Esophagus (tissue), 2 donors: Measurements from ENCODE around the gene DAB1. TPM values are rescaled to one million over a fixed set of nuclear protein-coding genes. Genes with fewer than 3 reads are reported as not detected.

ENCODE experiments used
- H3K27ac ChIP-seq, 2 donors: one replicate each; pipeline ENCODE4 v1.5.1; 2013; ENCODE audit warnings: low read depth in 2 of 2, mild to moderate bottlenecking in 2 of 2, inconsistent platforms in 1 of 2, low read length in 1 of 2, moderate library complexity in 1 of 2
- H3K27me3 ChIP-seq, 2 donors: one replicate each; pipeline ENCODE4 v1.6.1; 2013; ENCODE audit warnings: low read length in 2 of 2, control low read depth in 1 of 2, mild to moderate bottlenecking in 1 of 2; ENCODE audit not compliant: insufficient read depth in 2 of 2, control insufficient read depth in 1 of 2
- H3K36me3 ChIP-seq, 2 donors: one replicate each; pipeline ENCODE4 v1.6.1; 2013; ENCODE audit warnings: low read length in 1 of 2; ENCODE audit not compliant: control insufficient read depth in 2 of 2, insufficient read depth in 2 of 2
- H3K4me1 ChIP-seq, 2 donors: one replicate each; pipeline ENCODE4 v1.6.1; 2013; ENCODE audit warnings: low read length in 1 of 2; ENCODE audit not compliant: control insufficient read depth in 2 of 2, insufficient read depth in 2 of 2
- H3K4me3 ChIP-seq, 2 donors: one replicate each; pipeline ENCODE4 v1.5.1; 2013; ENCODE audit warnings: low read length in 2 of 2, mild to moderate bottlenecking in 2 of 2, low read depth in 1 of 2, moderate library complexity in 1 of 2
- H3K9me3 ChIP-seq, 2 donors: one replicate each; pipeline ENCODE4 v1.6.1; 2013; ENCODE audit warnings: mild to moderate bottlenecking in 2 of 2, low read depth in 1 of 2, low read length in 1 of 2, moderate library complexity in 1 of 2; ENCODE audit not compliant: control insufficient read depth in 2 of 2, insufficient read depth in 1 of 2
- WGBS, 2 donors: extraction: QIAGEN DNeasy Blood & Tissue Kit; methylation state at CpG; one replicate each; pipeline ENCODE4 v1.1.7; 2013; 5-methylcytosine and 5-hydroxymethylcytosine counted together
- polyA plus RNA-seq, 2 donors: library from polyadenylated mRNA; stranded (reverse); fragments of 200-250 nt; gene quantifications; one replicate each; pipeline ENCODE4 v1.2.3, GENCODE V29; 2013
- donor health status: healthy with polysubstance abuse.
- donor health status: Bipolar disorder and iron deficiency.

DAB1 gene
- under 1 TPM in 1 of 2 donors, not detected in 1; 0.04 TPM for polyA plus RNA-seq

GRCh38 chr1:57423656-57424211, at the start of gene DAB1:
Gene DAB1, minus strand, starts transcription at chr1:57424060. Its CDS starts 133,030 bp downstream, at chr1:57291030.
- WGBS, 2 donors, result 1% methylated on average over 50 to 64 of the region's 64 CpGs
- peaks cover 7 to 17% of the 10 kb centered on the region in 2 donors for H3K27me3 ChIP-seq

DNA sequence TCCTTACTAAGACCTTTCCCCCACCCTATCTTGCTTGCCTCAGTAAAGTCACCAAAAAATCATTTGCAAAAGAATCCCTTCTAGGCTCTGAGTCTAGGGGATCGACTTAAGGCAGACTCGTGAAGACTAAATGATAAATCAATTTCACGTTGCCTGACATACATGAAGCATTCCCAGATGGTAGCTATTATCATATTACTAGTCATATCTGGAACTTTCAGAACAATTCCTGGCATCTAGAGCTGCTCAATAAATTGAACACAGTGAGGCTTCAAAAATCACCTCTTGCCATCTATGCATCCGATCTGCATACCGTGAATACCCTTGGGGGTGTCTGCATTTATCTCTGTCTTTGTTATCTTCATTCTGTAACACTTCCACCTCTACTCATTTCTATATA, 49.6 kb upstream of the DAB1 start:
- H3K4me3 ChIP-seq, result no peak overlapping the region
- H3K27ac ChIP-seq, result no peak overlapping the region
- H3K27me3 ChIP-seq, result no peaks in the 10 kb centered on the region
- 80 to 87% methylated on average over 5 of the region's 5 CpGs for WGBS, 2 donors
- no peaks in the 10 kb centered on the region for H3K36me3 ChIP-seq
- H3K4me1 ChIP-seq, result no peaks in the 10 kb centered on the region
- H3K9me3 ChIP-seq, result no peaks in the 10 kb centered on the region

More at GRCh38 chr1:57423656-57424211, at the start of gene DAB1:
- Histone ChIP-seq H3K9me3 (no peaks in the 10 kb centered on the region), H3K4me1 (peaks cover 8 to 9% of the 10 kb centered on the region in 2 donors), H3K27ac (no peak within 1 kb of the TSS), H3K4me3 (peak within 1 kb of the TSS; percentile 17 to 45), H3K36me3 (no peaks in the 10 kb centered on the region)

DNA sequence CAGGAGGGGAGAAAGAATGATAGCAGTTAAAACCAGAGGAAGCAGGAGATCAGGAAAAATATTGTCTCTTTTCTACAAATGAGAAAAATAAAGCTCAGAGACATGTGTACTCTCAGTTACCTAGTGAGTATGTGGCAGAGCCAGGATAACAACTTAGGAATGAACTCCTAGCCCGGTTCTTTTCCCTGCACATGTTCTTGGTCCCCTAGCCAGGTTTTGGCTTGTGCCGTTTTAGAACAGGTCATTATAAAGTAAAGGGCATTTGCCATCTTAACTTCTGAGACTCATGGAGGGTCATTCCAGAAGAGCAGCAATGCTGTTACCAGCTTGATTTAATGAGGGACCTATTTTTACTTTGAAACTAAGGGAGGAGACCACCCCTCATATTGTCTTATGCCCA, 48.1 kb upstream of the DAB1 start:
- H3K27me3 ChIP-seq, result no peaks in the 10 kb centered on the region
- 75 to 89% methylated on average over 2 of the region's 2 CpGs for WGBS, 2 donors

DNA sequence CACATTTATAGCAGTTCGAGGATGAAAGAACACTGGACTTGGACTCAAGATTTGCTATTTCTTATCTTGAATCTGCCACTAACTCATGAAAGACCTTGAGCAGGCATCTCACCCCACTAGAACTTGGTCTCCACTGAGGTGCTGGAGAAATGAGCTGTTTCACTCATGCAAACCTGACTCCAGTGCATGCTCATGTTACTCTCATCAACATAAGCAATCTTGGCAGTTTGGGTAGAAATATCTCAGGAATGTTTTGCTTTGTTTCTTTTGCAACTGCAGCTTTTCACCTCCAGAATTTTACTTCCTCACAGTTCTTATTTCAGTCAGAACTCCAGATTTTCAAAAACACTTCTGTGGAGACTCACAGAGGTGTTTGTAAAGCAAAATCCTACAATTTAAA, 46.2 kb upstream of the DAB1 start:
- Histone ChIP-seq H3K4me3 (no peak overlapping the region), H3K27ac (no peak overlapping the region), H3K36me3 (no peaks in the 10 kb centered on the region), H3K4me1 (no peaks in the 10 kb centered on the region), H3K27me3 (no peaks in the 10 kb centered on the region), H3K9me3 (no peaks in the 10 kb centered on the region)
- 63 to 82% methylated on average over 1 of the region's 1 CpG for WGBS, 2 donors

More for the DNA sequence above, 48.1 kb upstream of the DAB1 start:
- Histone ChIP-seq H3K4me3 (no peak overlapping the region), H3K4me1 (no peaks in the 10 kb centered on the region), H3K27ac (no peak overlapping the region), H3K9me3 (no peaks in the 10 kb centered on the region), H3K36me3 (no peaks in the 10 kb centered on the region)

GRCh38 chr1:57468641-57469523, 45.0 kb upstream of the DAB1 start:
- Histone ChIP-seq H3K4me1 (no peaks in the 10 kb centered on the region), H3K9me3 (no peaks in the 10 kb centered on the region), H3K36me3 (no peaks in the 10 kb centered on the region), H3K4me3 (no peak overlapping the region), H3K27ac (no peak overlapping the region), H3K27me3 (no peaks in the 10 kb centered on the region)
- 59 to 63% methylated on average over 2 of the region's 2 CpGs for WGBS, 2 donors

DNA sequence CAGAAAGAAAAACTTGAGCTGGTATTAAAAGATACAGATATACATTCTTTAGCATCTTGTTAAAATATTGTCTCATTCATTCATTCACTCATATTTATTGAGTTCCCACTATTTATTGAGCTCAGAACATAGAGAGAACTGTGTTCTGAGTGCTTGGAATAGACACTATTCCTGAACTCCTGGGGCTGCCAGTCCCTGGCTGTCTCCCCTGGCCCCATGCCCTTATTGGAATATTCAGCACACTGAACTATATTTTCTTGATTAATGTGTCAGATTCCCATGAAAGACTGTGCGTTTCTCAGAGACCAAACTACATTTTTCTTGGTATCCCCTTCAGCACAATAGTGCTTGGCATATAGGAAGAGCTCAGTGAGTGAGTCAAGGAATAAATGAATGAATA, 44.0 kb upstream of the DAB1 start:
- H3K36me3 ChIP-seq, result no peaks in the 10 kb centered on the region
- no peak overlapping the region for H3K27ac ChIP-seq
- H3K4me1 ChIP-seq, result no peaks in the 10 kb centered on the region
- no peak overlapping the region for H3K4me3 ChIP-seq
- H3K9me3 ChIP-seq, result no peaks in the 10 kb centered on the region
- no peaks in the 10 kb centered on the region for H3K27me3 ChIP-seq
- 47 to 60% methylated on average over 1 of the region's 1 CpG for WGBS, 2 donors

GRCh38 chr1:57464756-57465155, 40.9 kb upstream of the DAB1 start:
- H3K27me3 ChIP-seq, result no peaks in the 10 kb centered on the region
- H3K36me3 ChIP-seq, result no peaks in the 10 kb centered on the region
- H3K4me1 ChIP-seq, result no peaks in the 10 kb centered on the region
- 19 to 24% methylated on average over 3 of the region's 3 CpGs for WGBS, 2 donors
- H3K9me3 ChIP-seq, result peaks cover 0 to 2% of the 10 kb centered on the region in 2 donors
- H3K27ac ChIP-seq, result no peak overlapping the region
- H3K4me3 ChIP-seq, result no peak overlapping the region

DNA sequence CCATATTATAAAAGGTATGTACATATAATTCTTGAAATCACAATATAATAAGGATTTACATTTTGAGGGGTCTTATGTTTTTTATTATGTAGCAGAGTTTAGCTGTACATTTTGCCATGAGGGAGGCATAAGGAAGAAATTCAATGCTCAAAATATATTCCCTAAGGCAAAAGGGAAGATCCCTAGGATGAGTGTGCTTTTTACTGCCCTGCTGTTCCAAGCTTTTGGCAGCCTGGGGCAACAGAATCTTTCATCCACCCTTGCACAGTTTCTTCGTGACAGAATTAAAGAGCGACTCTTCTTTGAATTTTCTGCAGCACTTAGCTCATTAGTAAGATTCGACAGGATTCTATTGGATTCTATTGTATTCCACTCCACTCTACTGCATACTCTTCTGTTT, 39.5 kb upstream of the DAB1 start:
- no peaks in the 10 kb centered on the region for H3K36me3 ChIP-seq
- H3K27ac ChIP-seq, result no peak overlapping the region
- H3K4me1 ChIP-seq, result no peaks in the 10 kb centered on the region
- no peaks in the 10 kb centered on the region for H3K27me3 ChIP-seq
- WGBS, 2 donors, result 59 to 90% methylated on average over 3 of the region's 3 CpGs
- no peak overlapping the region for H3K4me3 ChIP-seq
- peaks cover 0 to 2% of the 10 kb centered on the region in 2 donors for H3K9me3 ChIP-seq

DNA sequence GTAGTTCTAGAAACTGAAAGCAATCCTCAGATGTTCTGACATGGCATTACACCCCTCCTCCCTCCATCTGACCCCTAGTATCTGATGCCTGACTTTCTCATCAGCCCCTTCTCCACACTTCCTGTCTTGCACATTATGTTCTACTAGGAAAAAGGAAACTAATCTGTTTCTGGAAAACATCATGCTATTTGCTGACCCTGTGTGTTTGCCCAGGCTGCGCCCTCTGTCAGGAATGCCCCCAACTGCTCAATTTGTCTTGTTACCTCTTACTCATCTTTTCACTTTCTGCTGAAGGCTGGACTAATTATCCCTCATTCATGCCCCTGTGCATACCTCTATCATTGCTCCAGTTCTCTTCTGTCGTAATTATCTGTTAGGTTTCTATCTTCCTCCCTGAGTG, 37.5 kb upstream of the DAB1 start:
- no peaks in the 10 kb centered on the region for H3K36me3 ChIP-seq
- WGBS, 2 donors, result 64 to 73% methylated on average over 2 of the region's 2 CpGs
- no peak overlapping the region for H3K27ac ChIP-seq

More for the DNA sequence above, 37.5 kb upstream of the DAB1 start:
- Histone ChIP-seq H3K27me3 (no peaks in the 10 kb centered on the region), H3K9me3 (peaks cover 0 to 2% of the 10 kb centered on the region in 2 donors), H3K4me1 (no peaks in the 10 kb centered on the region), H3K4me3 (no peak overlapping the region)
